MM.1S (cell line): ENCODE measurements around the gene TTPAL.

Source experiments
- DNase-seq: peaks from one replicate; pipeline ENCODE4 v3.0.0-alpha.2; 2015
- H2AFZ ChIP-seq: fragments of 300-600 bp; sonication (generic); 2 replicates; pipeline ENCODE4 v1.6.0; 2016; ENCODE audit warnings: antibody characterized with exemption, low read length
- H3F3A ChIP-seq: fragments of 300-600 bp; sonication (generic); 2 replicates; pipeline ENCODE4 v1.6.1; 2016; ENCODE audit warnings: mild to moderate bottlenecking, antibody characterized with exemption, low read length, moderate library complexity, mixed read lengths; ENCODE audit not compliant: insufficient read depth
- H3K27ac ChIP-seq: fragments of 300-600 bp; sonication (generic); 2 replicates; pipeline ENCODE4 v1.5.1; 2016; ENCODE audit warnings: mild to moderate bottlenecking, low read length
- H3K27me3 ChIP-seq: fragments of 300-600 bp; sonication (generic); replicated peaks from 2 replicates; pipeline ENCODE4 v1.6.0; 2016; ENCODE audit warnings: low read length; ENCODE audit not compliant: insufficient read depth
- H3K36me3 ChIP-seq: fragments of 300-600 bp; sonication (generic); replicated peaks from 2 replicates; pipeline ENCODE4 v1.6.1; 2016; ENCODE audit warnings: mild to moderate bottlenecking, low read length, mixed read lengths; ENCODE audit not compliant: insufficient read depth
- H3K4me1 ChIP-seq: fragments of 300-600 bp; sonication (generic); 2 replicates; pipeline ENCODE4 v1.6.1; 2016; ENCODE audit warnings: low read length, mixed read lengths
- H3K4me2 ChIP-seq: fragments of 300-600 bp; sonication (generic); 2 replicates; pipeline ENCODE4 v1.6.0; 2016; ENCODE audit warnings: low read depth, low read length
- H3K4me3 ChIP-seq: fragments of 300-600 bp; sonication (generic); 2 replicates; pipeline ENCODE4 v1.5.1; 2016; ENCODE audit warnings: low read length, mixed read lengths
- H3K79me2 ChIP-seq: fragments of 300-600 bp; sonication (generic); 2 replicates; pipeline ENCODE4 v1.6.1; 2016; ENCODE audit warnings: mixed run types, low read length, mixed read lengths
- H3K9ac ChIP-seq: fragments of 300-600 bp; sonication (generic); 2 replicates; pipeline ENCODE4 v1.6.1; 2016; ENCODE audit warnings: low read length, mixed read lengths
- H3K9me2 ChIP-seq: fragments of 300-600 bp; sonication (generic); replicated peaks from 2 replicates; pipeline ENCODE4 v1.6.1; 2016; ENCODE audit warnings: mild to moderate bottlenecking, low read length, mixed read lengths; ENCODE audit not compliant: insufficient read depth
- H3K9me3 ChIP-seq: fragments of 300-600 bp; sonication (generic); replicated peaks from 2 replicates; pipeline ENCODE4 v1.6.1; 2016; ENCODE audit warnings: mild to moderate bottlenecking, low read length, mixed read lengths; ENCODE audit not compliant: insufficient read depth
- H4K20me1 ChIP-seq: fragments of 300-600 bp; sonication (generic); 2 replicates; pipeline ENCODE4 v1.6.1; 2016; ENCODE audit warnings: mild to moderate bottlenecking, low read length, moderate library complexity, mixed read lengths; ENCODE audit not compliant: insufficient read depth
- EZH2 ChIP-seq: fragments of 300-600 bp; sonication (generic); optimal IDR thresholded peaks from 2 replicates; pipeline ENCODE3; 2017; ENCODE audit warnings: low read depth, mild to moderate bottlenecking, antibody characterized with exemption, low read length, mixed read lengths
- EZH2phosphoT487 ChIP-seq: fragments of 300-600 bp; sonication (generic); IDR thresholded peaks from 2 replicates; pipeline ENCODE4 v1.6.1; 2018; ENCODE audit warnings: antibody characterized with exemption, low read length
- TF ChIP-seq, protein P1 (sequence below): fragments of 300-600 bp; sonication (generic); IDR thresholded peaks from 2 replicates; pipeline ENCODE4 v1.5.1; 2016; ENCODE audit warnings: antibody characterized with exemption, low read length, mixed read lengths

TTPAL gene

DNA sequence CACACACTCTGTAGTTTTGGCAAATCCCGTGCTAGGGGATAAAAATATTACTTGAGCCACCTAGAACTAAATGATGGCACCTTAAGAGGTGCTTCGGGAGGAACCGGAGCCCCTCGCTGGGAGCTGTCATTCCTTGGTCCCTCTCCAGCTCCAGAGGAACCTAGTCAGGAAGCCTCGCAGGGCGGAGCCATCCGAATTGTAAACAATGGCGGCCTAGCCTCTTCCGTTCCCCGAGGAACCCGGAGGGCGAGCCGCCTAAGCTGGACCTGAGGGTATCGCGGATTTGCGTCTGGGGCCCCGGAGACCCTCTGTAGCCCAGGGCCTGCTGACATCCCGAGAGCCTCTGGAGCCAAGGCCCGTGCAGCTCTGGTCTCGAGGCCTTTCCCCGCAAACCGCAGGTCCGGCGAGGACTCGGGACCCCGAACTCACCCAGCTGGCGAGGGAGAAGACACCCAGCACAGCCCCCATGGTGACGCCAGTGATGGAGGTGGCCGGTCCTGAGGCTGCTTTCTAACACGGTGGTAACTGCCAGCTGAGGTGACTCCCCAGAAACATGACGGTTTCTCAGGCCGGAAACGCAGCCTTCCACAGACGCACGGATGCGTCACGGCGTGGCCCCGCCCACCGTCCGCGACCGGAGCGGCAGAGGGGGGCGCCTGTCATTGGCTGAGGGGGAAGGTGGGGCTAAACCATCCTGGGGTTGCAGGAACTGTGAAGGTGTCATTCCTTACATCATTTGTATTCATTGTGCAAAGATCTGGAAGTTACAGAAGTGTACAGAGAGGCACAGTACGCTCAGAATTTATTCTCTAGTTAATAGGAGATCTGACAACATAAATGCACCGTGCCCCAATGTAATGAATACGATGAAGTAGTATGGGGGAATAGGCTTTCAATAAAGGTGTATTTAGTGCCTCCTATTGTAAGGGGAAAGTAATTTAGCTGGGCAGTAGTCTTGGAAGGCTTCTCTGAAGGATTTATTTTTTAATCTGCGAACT is 46.1 kb downstream of the TTPAL start, which contains the start of gene SERINC3:
Gene SERINC3 (minus strand): TSS at position 587 of the 998 bp plus-strand sequence. CDS start 119 bp downstream, at position 468.
- H4K20me1 ChIP-seq = no peaks in the 10 kb centered on the region
- H3K4me1 ChIP-seq = peaks cover 9% of the 10 kb centered on the region; the same call in 1 of the 2 replicates
- H3K79me2 ChIP-seq = peaks cover 50% of the 10 kb centered on the region
- no peaks in the 10 kb centered on the region for H3K9me3 ChIP-seq
- no peaks in the 10 kb centered on the region for H3K27me3 ChIP-seq
- peak; percentile 96 for DNase-seq
- H3F3A ChIP-seq = no peaks in the 10 kb centered on the region
- no peaks in the 10 kb centered on the region for H3K9me2 ChIP-seq
- H3K4me3 ChIP-seq = peak within 1 kb of the TSS; percentile 99
- peak within 1 kb of the TSS; percentile 99 for H3K9ac ChIP-seq
- peak within 1 kb of the TSS; percentile 94 for H3K27ac ChIP-seq
- H3K36me3 ChIP-seq = no peaks in the 10 kb centered on the region
- H3K4me2 ChIP-seq = peak within 1 kb of the TSS; percentile 84
- H2AFZ ChIP-seq = peak within 1 kb of the TSS; percentile 71
- TF ChIP-seq, protein P1, sequence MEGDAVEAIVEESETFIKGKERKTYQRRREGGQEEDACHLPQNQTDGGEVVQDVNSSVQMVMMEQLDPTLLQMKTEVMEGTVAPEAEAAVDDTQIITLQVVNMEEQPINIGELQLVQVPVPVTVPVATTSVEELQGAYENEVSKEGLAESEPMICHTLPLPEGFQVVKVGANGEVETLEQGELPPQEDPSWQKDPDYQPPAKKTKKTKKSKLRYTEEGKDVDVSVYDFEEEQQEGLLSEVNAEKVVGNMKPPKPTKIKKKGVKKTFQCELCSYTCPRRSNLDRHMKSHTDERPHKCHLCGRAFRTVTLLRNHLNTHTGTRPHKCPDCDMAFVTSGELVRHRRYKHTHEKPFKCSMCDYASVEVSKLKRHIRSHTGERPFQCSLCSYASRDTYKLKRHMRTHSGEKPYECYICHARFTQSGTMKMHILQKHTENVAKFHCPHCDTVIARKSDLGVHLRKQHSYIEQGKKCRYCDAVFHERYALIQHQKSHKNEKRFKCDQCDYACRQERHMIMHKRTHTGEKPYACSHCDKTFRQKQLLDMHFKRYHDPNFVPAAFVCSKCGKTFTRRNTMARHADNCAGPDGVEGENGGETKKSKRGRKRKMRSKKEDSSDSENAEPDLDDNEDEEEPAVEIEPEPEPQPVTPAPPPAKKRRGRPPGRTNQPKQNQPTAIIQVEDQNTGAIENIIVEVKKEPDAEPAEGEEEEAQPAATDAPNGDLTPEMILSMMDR = peak; percentile 46
- TF ChIP-seq EZH2phosphoT487 = no peak

DNA sequence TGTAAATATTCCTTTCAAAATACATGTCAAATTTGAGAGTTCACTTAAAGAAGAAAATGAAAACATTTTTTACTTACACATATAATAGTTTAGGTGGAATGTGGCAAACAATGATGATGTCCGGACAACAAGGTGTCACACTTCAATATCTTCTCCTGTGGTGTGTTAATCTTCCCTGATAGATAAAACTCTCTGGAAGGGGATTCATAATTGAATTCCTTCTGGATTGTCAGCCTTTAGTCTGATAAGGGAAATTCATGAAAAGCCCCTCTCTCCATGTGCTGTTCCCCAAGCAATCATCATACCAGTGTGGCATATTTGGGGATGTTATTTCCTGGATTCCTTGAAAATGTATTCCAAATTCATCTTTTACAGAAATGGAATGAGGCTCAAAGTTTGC is 47.2 kb downstream of the TTPAL start:
- peak overlapping the region; percentile 99; the same call in 1 of the 2 replicates for H3K9ac ChIP-seq

DNA sequence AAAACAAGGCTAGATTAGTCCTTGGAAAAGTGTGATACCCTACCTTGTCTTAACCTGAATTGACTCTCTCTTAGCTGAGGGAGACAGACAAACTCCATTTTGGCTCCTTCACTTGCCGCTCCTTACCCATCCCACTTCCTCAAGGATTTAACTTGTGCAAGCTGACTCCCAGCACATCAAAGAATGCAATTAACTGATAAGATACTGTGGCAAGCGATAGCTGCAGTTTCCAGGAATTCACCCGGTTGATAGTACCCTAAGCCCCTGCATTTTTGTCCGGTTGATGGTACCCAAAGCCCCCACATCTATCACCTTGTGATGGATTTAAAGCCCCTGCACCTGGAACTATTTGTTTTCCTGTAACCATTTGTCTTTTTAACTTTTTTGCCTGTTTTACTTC is 48.1 kb downstream of the TTPAL start:
- Histone ChIP-seq H3K4me1 (peaks cover 9% of the 10 kb centered on the region; the same call in 1 of the 2 replicates), H3K36me3 (no peaks in the 10 kb centered on the region), H3K4me2 (no peak overlapping the region), H2AFZ (no peak overlapping the region), H3K79me2 (peaks cover 31% of the 10 kb centered on the region), H3F3A (no peaks in the 10 kb centered on the region), H3K9me2 (no peaks in the 10 kb centered on the region), H3K4me3 (no peak overlapping the region), H3K27me3 (no peaks in the 10 kb centered on the region), H4K20me1 (no peaks in the 10 kb centered on the region), H3K27ac (no peak overlapping the region), H3K9ac (no peak overlapping the region), H3K9me3 (no peaks in the 10 kb centered on the region)
- no peak for DNase-seq
- no peak for TF ChIP-seq EZH2
- TF ChIP-seq, protein P1 = no peak
- no peak for TF ChIP-seq EZH2phosphoT487

More for the DNA sequence above, 47.2 kb downstream of the TTPAL start:
- no peaks in the 10 kb centered on the region for H3K36me3 ChIP-seq
- no peaks in the 10 kb centered on the region for H4K20me1 ChIP-seq
- H3K9me3 ChIP-seq = no peaks in the 10 kb centered on the region
- no peak overlapping the region for H2AFZ ChIP-seq
- no peaks in the 10 kb centered on the region for H3F3A ChIP-seq
- peak overlapping the region; percentile 99; the same call in 1 of the 2 replicates for H3K4me3 ChIP-seq
- H3K27me3 ChIP-seq = no peaks in the 10 kb centered on the region
- H3K27ac ChIP-seq = no peak overlapping the region; the same call in 1 of the 2 replicates
- peaks cover 40% of the 10 kb centered on the region for H3K79me2 ChIP-seq
- H3K4me2 ChIP-seq = peak overlapping the region; percentile 84; the same call in 1 of the 2 replicates
- DNase-seq = no peak
- no peaks in the 10 kb centered on the region for H3K9me2 ChIP-seq
- no peak for TF ChIP-seq EZH2phosphoT487
- TF ChIP-seq, protein P1 = no peak
- TF ChIP-seq EZH2 = no peak
- H3K4me1 ChIP-seq = peaks cover 9% of the 10 kb centered on the region; the same call in 1 of the 2 replicates
